ENCODE data around the gene ACSL1.
"Not testable (repeated sequence)": the region's sequence is repeated elsewhere in the genome, so short reads cannot be mapped to it uniquely, and the experiment has no call there.

Gene ACSL1

DNA sequence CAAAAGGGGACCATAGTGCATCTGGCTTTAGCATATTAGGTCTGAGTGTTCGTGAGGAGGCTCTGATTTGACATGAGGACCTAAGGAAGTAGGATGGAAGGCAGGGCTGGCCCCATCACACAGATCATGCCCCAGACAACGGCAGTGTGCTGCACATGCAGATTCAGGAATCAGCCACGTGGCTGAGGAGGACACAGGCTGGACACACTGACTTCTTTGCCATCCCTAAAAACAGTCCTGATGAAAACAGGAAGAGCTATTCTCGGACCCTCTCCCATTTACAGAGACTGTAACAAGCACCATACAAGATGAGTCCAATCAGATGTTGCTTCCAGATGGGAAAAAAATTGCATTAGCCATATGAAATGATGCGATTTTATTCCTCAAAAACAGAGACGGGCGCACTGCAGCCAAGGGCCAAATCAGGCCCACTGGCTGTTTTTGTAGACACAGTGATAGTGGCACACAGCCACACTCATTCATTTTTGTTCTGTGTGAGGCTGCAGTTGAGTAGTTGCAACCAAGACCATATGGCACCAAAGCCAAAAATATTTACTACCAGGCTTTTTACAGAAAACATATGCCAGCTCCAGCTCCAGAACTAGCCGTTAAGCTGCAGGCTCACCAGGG is 41.0 kb downstream of the ACSL1 start:
- no peak for DNase-seq

GRCh38 chr4:184782731-184783373 is 42.9 kb downstream of the ACSL1 start:
- DNase-seq: no peak

DNA sequence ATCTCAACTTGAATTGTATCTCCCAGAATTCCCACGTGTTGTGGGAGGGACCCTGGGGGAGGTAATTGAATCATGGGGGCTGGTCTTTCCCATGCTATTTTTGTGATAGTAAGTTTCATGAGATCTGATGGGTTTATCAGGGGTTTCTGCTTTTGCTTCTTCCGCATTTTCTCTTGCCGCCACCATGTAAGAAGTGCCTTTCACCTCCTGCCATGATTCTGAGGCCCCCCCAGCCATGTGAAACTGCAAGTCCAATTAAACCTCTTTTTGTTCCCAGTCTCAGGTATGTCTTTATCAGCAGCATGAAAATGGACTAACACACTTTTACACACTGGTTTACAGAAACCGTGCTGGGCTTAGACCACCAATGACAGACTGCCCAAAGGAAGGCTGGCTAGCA is 46.6 kb downstream of the ACSL1 start:
- not testable (repeated sequence) for DNase-seq

GRCh38 chr4:184778325-184778724 is 47.4 kb downstream of the ACSL1 start:
- DNase-seq: no peak

- no peak for DNase-seq
Observed at GRCh38 chr4:184776821-184777220, 48.9 kb downstream of the ACSL1 start.

DNA sequence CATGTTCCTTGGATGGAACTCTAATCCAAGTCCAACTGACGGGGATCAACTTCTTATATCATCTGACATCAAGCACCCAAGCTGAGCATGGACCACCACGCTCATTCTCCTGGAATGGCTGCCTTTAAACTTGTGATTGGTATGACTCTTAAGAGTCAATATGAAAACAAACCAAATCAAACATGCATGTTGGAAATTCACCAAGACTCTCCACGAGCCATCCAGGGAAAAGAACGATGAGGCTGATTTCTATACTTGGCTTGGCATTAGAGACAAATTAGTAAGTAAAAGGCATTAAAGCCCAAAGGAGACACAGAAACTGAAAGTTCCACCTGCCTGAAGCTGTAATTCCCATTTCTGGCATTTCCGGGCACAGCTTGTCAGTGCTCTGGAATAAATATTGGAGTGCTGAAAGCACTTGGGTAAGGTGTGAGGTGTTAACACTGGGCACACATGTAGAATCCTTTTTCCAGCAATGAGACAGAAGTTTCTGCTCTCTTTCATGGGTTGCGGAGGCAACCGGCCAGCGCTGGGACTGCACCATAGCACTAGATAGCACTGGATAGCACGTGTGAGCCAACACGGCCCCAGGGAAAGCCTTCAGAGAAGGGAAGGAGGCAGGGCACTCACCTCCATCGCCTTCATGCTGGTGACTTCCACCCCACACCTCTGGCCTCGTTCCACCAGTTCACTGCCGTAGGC is 49.8 kb downstream of the ACSL1 start:
- no peak for DNase-seq

- DNase-seq: no peak
Observed at GRCh38 chr4:184774152-184774551, 51.6 kb downstream of the ACSL1 start.

DNA sequence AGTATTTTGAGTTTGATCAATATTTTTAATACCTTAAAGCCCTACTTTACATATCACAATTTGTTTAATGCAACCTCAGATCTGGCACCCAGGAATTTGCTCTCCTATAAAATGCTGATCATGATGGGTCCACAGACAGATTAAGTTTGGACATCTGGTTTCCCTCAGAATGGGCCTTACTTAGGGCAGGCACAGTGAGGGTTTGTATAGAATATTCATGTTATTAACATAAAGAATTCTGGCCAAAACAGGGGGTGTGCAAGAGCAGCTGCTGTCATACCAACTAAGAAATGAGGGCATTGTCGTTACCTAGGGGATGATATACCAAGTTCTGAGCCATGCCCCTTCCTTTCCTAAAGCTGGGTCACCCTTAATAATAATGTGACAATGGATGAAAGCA is 54.4 kb downstream of the ACSL1 start:
- DNase-seq: no peak

GRCh38 chr4:184769141-184769765 is 56.5 kb downstream of the ACSL1 start:
- no peak for DNase-seq

GRCh38 chr4:184768296-184768695 is 57.5 kb downstream of the ACSL1 start:
- no peak for DNase-seq

- no peak for DNase-seq
Observed at GRCh38 chr4:184766446-184766845, 59.3 kb downstream of the ACSL1 start.

DNA sequence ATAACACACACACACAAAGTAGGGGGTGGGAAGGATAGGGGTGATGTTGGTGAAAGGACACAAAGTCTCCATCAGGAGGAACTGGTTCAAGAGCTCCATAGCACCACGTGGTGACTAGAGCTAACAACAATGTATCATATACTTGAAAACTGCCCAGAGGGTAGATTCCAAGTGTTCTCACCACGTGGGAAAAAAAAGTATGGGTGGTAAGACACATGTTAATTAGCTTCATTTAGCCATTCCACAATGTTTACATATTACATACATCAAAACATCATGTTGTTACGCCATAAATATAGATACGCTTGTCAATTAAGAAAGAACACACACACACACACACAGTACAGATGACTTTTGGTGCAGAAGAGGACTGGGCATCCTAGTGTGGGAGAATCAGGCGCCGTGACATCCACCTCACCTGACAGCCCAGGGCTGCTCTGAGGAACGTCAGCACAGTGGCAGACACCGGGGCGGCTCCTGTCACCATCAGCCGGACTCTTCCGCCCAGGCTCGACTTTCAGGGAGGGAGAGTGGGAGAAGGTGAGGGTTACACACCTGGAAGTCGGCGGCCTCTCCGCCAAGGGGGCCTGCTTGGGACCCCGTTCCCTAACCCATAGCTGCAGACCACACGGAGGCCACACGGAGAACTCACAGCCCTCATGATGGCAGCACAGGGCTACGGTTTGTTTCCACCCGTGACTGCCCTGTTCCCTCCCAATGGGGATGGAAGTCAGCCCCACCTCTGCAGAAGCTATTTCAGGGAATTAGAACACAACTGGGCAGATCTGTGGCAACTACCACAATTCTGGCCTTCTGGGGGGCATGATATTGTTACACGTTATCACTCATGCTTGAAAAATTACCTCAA is 60.1 kb downstream of the ACSL1 start:
- no peak for DNase-seq

- DNase-seq: no peak
Observed at GRCh38 chr4:184764601-184765000, 61.2 kb downstream of the ACSL1 start.

- no peak for DNase-seq
Observed at GRCh38 chr4:184763150-184763780, 62.5 kb downstream of the ACSL1 start.

GRCh38 chr4:184762100-184762499 is 63.7 kb downstream of the ACSL1 start:
- DNase-seq: no peak

DNA sequence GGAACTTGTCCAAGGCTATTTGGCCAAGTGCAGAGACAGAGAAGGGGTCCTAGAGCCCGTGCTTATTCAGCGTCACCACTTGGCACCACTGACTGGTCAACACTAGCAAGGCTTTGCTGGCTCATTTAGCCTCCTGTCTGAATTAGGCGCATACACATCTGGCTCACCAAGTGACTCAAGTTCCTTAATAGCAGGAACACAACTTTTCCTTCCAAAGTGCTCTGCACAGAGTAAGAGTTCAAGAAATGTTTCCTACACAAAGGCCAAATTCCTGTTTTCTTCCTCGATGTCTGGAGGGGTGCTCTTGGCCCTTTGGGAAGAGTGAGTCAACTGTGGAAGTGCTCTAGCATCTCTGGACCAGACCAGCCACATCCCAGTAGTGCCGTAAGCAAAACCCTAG is 65.1 kb downstream of the ACSL1 start:
- no peak for DNase-seq

DNA sequence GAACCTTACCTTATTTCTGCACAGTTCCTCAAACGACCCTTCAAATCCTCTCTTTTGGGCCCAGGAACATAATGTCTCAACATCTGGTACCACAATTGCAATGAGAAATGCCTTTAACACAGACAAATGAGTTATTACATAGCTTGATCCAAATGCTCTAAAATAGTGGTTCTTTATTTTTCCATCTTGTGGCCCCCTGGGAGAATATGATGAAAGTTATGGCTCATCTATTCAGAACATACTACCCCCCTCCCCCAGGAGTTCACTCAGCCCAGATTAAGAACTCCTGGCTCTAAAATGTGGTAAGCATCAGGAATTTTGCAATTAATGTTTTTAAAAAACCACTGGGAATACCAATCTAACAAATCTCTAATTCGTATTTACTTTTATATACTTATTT is 68.0 kb downstream of the ACSL1 start:
- no peak for DNase-seq

- no peak for DNase-seq
Observed at GRCh38 chr4:184756399-184756798, 69.4 kb downstream of the ACSL1 start.

DNA sequence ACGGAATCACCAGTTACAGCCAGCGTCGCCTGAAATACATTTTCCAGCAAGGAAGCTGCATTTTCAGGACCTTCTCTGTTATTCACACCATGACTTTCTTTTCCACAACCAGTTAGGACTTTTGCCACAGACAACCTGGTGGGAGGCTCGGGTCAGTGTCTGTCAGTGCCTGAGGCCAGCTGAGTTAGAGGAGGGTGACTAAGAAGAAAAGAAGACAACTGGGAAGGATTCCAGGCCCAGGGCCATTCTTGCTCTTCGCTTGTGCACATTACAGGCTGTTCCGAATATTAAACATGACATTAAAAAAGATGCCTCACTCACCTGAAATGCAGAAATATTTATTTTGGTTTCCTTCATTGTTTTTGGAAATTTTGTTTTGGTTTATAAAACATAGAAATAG is 70.5 kb downstream of the ACSL1 start:
- no peak for DNase-seq

- no peak for DNase-seq
Observed at GRCh38 chr4:184752496-184753275, 73.1 kb downstream of the ACSL1 start.

DNA sequence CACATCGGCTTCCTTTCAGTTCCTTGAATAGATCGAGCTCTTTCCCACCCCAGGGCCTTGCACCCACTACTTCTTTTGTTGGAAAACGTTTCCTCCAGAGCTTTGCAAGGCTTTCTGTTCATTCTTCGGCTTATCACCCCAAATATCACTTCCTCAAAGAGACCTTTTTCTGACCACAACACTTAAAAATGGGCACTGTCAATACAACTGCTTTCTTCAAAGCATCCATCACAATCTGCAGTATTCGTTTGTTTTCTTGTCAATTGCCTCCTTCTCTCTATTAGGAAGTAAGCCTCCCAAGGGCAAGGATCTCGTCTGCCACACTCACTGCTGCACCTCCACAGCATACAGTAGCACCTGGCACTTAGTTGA is 74.2 kb downstream of the ACSL1 start:
- DNase-seq: no peak
